AG20443 (cell line): ENCODE data around the gene GNAT2.

Experiments
- DNase-seq: peaks from one replicate; pipeline ENCODE4 v3.0.0; 2012; ENCODE audit warnings: low spot score, mixed read lengths

The GNAT2 gene

DNA sequence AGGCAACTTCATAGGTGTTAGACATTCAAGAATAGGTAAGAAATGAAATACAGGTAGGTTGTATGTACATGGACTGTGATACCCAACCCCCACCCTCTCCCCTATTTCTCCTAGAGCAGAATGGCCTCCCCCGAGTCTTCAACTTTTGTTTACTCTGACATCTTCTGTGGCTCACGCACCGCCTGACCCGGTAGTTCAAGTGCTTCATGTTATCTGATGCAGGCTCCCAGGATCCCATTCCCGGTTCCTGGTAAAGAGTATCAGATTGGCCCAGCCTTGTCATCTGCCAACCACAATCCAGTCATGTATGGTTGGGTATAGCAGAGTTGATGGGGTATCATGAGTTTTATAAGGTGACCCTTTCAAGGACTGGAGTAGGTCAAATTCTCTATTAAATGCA, 61.9 kb downstream of the GNAT2 start:
- no peak for DNase-seq

DNA sequence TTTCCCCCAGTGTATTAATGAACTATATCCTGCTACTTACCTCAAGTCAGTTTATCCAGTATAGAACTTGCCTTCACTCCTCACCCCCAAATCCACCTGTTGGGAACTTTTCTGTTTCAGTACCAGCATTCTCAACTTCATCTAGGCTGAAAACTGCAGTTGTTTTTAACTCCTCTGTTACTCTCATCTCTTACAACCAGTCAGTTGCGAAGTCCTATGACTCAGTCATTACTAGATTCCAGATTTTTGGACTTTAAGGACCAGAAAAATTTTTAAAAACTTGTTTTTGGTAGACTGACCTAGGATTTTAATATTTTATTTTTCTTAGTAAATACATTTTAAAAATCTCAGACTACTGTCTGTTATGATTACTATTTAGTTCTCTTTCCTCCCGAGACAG, 62.9 kb downstream of the GNAT2 start:
- no peak for DNase-seq
